Muscle of arm (tissue), 12 donors: ENCODE measurements around the gene HP1BP3. TPM values are rescaled to one million over a fixed set of nuclear protein-coding genes. Genes with fewer than 3 reads are reported as not detected.

ENCODE experiments used
- DNase-seq: peaks from one replicate; pipeline ENCODE4 v3.0.0-alpha.2; 2013
- polyA plus RNA-seq, 12 donors: library from polyadenylated mRNA; unstranded; fragments of 120-200 nt; gene quantifications; one replicate each; pipeline ENCODE4 v1.2.1, GENCODE V29; 2013; ENCODE audit not compliant: insufficient read length in 12 of 12

The HP1BP3 gene
- polyA plus RNA-seq, 12 donors: 154 to 334 (median 186) TPM; not detected in 1

GRCh38 chr1:20696397-20697333 lies 90.4 kb downstream of the HP1BP3 start:
- peak; percentile 80 for DNase-seq

GRCh38 chr1:20695515-20695914 lies 91.6 kb downstream of the HP1BP3 start:
- DNase-seq: no peak

DNA sequence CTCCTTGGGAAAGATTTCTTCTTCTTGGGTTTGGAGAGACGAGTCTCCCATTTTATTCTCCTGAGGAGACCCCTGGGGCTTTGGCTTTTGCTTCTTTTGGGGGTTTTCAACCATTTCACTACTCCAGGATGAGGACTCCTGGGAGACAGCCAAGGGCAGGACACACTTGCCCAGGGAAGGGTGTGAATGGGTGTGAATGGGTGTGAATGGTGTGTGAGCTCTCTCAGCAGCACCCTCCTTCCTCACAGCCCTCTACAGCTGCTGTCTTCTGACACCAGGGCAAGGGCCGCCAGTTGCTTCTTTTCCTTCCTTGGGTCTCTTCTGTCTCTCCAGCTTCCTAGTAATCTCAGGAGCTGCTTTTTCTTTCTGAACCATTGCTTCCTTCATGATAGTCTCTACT lies 93.5 kb downstream of the HP1BP3 start:
- DNase-seq: no peak

Other genes with a start within 250 kb of the HP1BP3 start
- 1 to 10 TPM in 3 of 12 donors, under 1 TPM in 7, not detected in 2; 0.34 to 1.6 (median 0.77) TPM for gene FAM43B, start 234.7 kb downstream of the HP1BP3 start, polyA plus RNA-seq
- 1 to 10 TPM in 1 of 12 donors, under 1 TPM in 9, not detected in 2; 0.32 to 5.8 (median 0.49) TPM for gene CDA, start 198.2 kb downstream of the HP1BP3 start, polyA plus RNA-seq
- gene PINK1, start 153.8 kb downstream of the HP1BP3 start, polyA plus RNA-seq: 10 to 100 TPM in 11 of 12 donors, not detected in 1; 30.7 to 43.5 (median 38.7) TPM
- 100 to 1,000 TPM in 10 of 12 donors, 10 to 100 TPM in 1, not detected in 1; 89.4 to 160 (median 125) TPM for gene DDOST, start 125.9 kb downstream of the HP1BP3 start, polyA plus RNA-seq
- gene KIF17, start 69.3 kb downstream of the HP1BP3 start, polyA plus RNA-seq: 1 to 10 TPM in 10 of 12 donors, not detected in 2; 1.3 to 4.1 (median 2.5) TPM
- under 1 TPM in 10 of 12 donors, not detected in 2; 0.10 to 0.62 (median 0.38) TPM for gene SH2D5, start 54.6 kb downstream of the HP1BP3 start, polyA plus RNA-seq